GM23248 (cell line): ENCODE data around the gene CRYAB. TPM values are rescaled to one million over a fixed set of nuclear protein-coding genes. Genes with fewer than 3 reads are reported as not detected.

Experiments used
- DNase-seq: peaks from one replicate; pipeline ENCODE4 v3.0.0-alpha.2; 2015
- H2AFZ ChIP-seq: fragments of 200-600 bp; sonication (generic); 2 replicates; pipeline ENCODE4 v1.6.1; 2016; ENCODE audit warnings: antibody characterized with exemption
- H3F3A ChIP-seq: fragments of 200-600 bp; sonication (generic); 2 replicates; pipeline ENCODE4 v1.6.1; 2016; ENCODE audit warnings: mild to moderate bottlenecking, antibody characterized with exemption, mixed run types; ENCODE audit not compliant: insufficient read depth
- H3K27ac ChIP-seq: fragments of 200-600 bp; sonication (generic); 2 replicates; pipeline ENCODE4 v1.5.1; 2016; ENCODE audit warnings: mild to moderate bottlenecking
- H3K27me3 ChIP-seq: fragments of 200-600 bp; sonication (generic); replicated peaks from 2 replicates; pipeline ENCODE4 v1.6.1; 2016; ENCODE audit warnings: mild to moderate bottlenecking; ENCODE audit not compliant: insufficient read depth
- H3K36me3 ChIP-seq: fragments of 200-600 bp; sonication (generic); 2 replicates; pipeline ENCODE4 v1.6.1; 2016; ENCODE audit warnings: low read depth, mild to moderate bottlenecking
- H3K4me1 ChIP-seq: fragments of 200-600 bp; sonication (generic); 2 replicates; pipeline ENCODE4 v1.6.1; 2016; ENCODE audit warnings: mild to moderate bottlenecking; ENCODE audit not compliant: insufficient read depth
- H3K4me2 ChIP-seq: fragments of 200-600 bp; sonication (generic); one replicate; pipeline ENCODE4 v1.6.1; 2016; ENCODE audit warnings: mild to moderate bottlenecking; ENCODE audit not compliant: unreplicated experiment
- H3K4me3 ChIP-seq: fragments of 200-600 bp; sonication (generic); 2 replicates; pipeline ENCODE4 v1.5.1; 2016; ENCODE audit warnings: mild to moderate bottlenecking
- H3K79me2 ChIP-seq: fragments of 200-600 bp; sonication (generic); 2 replicates; pipeline ENCODE4 v1.6.1; 2016; ENCODE audit warnings: mild to moderate bottlenecking; ENCODE audit not compliant: insufficient read depth
- H3K9ac ChIP-seq: fragments of 200-600 bp; sonication (generic); 2 replicates; pipeline ENCODE4 v1.6.1; 2016; ENCODE audit warnings: mild to moderate bottlenecking
- H3K9me2 ChIP-seq: fragments of 200-600 bp; sonication (generic); 2 replicates; pipeline ENCODE4 v1.6.1; 2016; ENCODE audit warnings: mixed run types, mild to moderate bottlenecking, moderate library complexity; ENCODE audit not compliant: insufficient read depth
- H3K9me3 ChIP-seq: fragments of 200-600 bp; sonication (generic); one replicate; pipeline ENCODE4 v1.6.1; 2017; ENCODE audit warnings: low read depth
- H4K20me1 ChIP-seq: fragments of 200-600 bp; sonication (generic); 2 replicates; pipeline ENCODE4 v1.6.0; 2016; ENCODE audit not compliant: insufficient read depth
- EZH2 ChIP-seq: fragments of 200-600 bp; sonication (generic); IDR thresholded peaks from 2 replicates; pipeline ENCODE4 v1.6.1; 2018; ENCODE audit warnings: antibody characterized with exemption, mild to moderate bottlenecking; ENCODE audit not compliant: insufficient read depth, poor library complexity, severe bottlenecking
- EZH2phosphoT487 ChIP-seq: fragments of 200-600 bp; sonication (generic); IDR thresholded peaks from 2 replicates; pipeline ENCODE4 v1.6.1; 2018; ENCODE audit warnings: antibody characterized with exemption, moderate library complexity, mild to moderate bottlenecking, low read depth; ENCODE audit not compliant: insufficient read depth
- WGBS, 2 experiments: methylation state at CpG; one replicate each; pipeline ENCODE4 v1.1.6; 2015 to 2017; ENCODE audit warnings: low lambda C conversion rate in 2 of 2, low coverage in 1 of 2; ENCODE audit errors: missing lambda C conversion rate in 2 of 2; 5-methylcytosine and 5-hydroxymethylcytosine counted together
- in situ Hi-C: fragments of 300-500 bp; cut with MboI; formaldehyde crosslinking; loops from 2 replicates; pipeline ENCODE4 v1.15.0; 2020
- polyA plus RNA-seq: library from polyadenylated mRNA; unstranded; fragments of >200 nt; fragmentation: Nextera tagmentation; extraction: Ambion mirVana; gene quantifications from 2 replicates; pipeline ENCODE4 v1.2.1, GENCODE V29; 2016
- total RNA-seq: library from RNA; depleted of rRNA; stranded (reverse); fragments of >200 nt; shearing (Covaris generic); gene quantifications from 2 replicates; pipeline ENCODE4 v1.2.3, GENCODE V29; 2014; rRNA removed

CRYAB gene
- total RNA-seq = 91.0 and 104 TPM in 2 replicates
- 454 and 455 TPM in 2 replicates for polyA plus RNA-seq

GRCh38 chr11:111911563-111912401 lies at the start of gene CRYAB:
Gene CRYAB (minus strand): TSS chr11:111911770. CDS start chr11:111911724, 46 bp downstream.
- Histone ChIP-seq H3K4me3 (peak within 1 kb of the TSS; percentile 65), H3F3A (peaks cover 43% of the 10 kb centered on the region), H3K9me3 (no peaks in the 10 kb centered on the region), H3K27me3 (no peaks in the 10 kb centered on the region), H3K4me2 (peak within 1 kb of the TSS; percentile 79), H2AFZ (peak within 1 kb of the TSS; percentile 68), H3K27ac (peak within 1 kb of the TSS; percentile 95), H3K4me1 (peaks cover 38% of the 10 kb centered on the region), H3K36me3 (0 out of 2 replicates have a peak, but pooled peaks cover 6% of the 10 kb centered on the region), H3K9me2 (no peaks in the 10 kb centered on the region), H4K20me1 (no peaks in the 10 kb centered on the region), H3K79me2 (peaks cover 31% of the 10 kb centered on the region), H3K9ac (peak within 1 kb of the TSS; percentile 81)
- peak; percentile 98 for DNase-seq
- TF ChIP-seq EZH2phosphoT487 (0 out of 2 replicates have a peak, but pooled peaks have one; percentile 22), EZH2 (no peak)
- 19 to 24% methylated on average over 13 to 17 of the region's 17 CpGs for WGBS, 2 experiments
- in situ Hi-C loops = no loop called here

DNA sequence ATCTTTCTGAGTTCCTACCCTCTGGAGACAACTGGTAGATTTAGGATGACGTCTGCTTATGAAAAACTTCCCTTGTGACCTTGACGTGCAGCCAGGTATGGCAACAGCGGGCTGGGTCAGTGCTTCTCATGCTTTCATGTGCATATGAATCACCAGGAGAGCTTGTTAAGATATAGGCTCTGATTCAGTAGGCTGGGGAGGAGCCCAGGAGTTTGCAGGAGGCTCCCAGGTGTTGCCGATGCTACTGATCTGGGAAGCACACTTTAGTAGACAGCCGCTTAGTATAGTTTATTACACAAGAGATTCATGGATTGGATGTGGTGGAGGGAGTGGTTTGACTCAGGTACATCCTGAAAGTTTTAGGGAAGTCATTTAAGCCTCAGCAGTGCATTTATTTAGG lies 49.3 kb upstream of the CRYAB start:
- in situ Hi-C loops = no loop called here
- peak; percentile 58 for DNase-seq
- 47 to 53% methylated on average over 5 of the region's 5 CpGs for WGBS, 2 experiments
- Histone ChIP-seq H3K9ac (no peak overlapping the region), H2AFZ (no peak overlapping the region), H3K4me1 (no peaks in the 10 kb centered on the region), H4K20me1 (no peaks in the 10 kb centered on the region), H3K27me3 (no peaks in the 10 kb centered on the region), H3F3A (no peaks in the 10 kb centered on the region), H3K79me2 (no peaks in the 10 kb centered on the region), H3K27ac (no peak overlapping the region), H3K9me3 (no peaks in the 10 kb centered on the region), H3K36me3 (no peaks in the 10 kb centered on the region), H3K4me2 (no peak overlapping the region), H3K9me2 (no peaks in the 10 kb centered on the region), H3K4me3 (no peak overlapping the region)
- TF ChIP-seq EZH2phosphoT487 (no peak), EZH2 (no peak)

DNA sequence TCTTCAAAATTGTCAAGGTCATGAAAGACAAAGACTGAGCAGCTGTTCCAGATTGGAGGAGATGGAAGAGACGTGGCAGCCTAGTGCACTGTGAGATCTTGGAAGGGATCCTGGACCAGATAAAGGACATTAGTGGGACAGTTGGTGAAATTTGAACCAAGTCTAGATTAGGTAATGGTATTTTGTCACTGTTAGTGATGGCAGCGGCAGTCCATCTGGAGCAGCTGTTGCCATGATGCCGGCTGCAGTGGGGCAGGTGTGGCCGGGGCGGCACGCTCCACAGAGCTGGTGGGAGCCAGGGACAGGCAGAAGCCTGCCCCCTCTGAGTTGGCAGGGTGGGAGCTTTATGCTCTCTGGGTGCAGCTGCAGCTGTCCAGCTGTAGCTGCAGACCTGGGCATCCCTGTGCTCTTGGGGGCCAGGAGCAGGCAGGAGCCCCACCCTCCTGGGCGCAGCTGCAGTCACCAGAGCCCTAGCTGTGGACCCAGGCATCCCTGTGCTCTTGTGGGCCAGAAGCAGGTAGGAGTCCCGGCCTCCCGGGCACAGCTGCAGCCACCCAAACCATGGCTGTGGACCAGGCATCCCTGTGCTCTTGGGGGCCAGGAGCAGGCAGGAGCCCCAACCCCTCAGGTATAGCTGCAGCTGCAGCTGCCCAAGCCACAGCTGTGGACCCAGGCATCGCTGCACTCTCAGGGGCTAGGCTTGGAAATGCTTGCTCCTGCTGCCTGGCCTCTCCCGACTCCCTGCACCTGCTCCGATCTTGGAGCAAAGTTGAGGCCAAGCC lies 46.3 kb upstream of the CRYAB start:
- Histone ChIP-seq H3K27me3 (no peaks in the 10 kb centered on the region), H4K20me1 (no peaks in the 10 kb centered on the region), H3K27ac (no peak overlapping the region), H3K9me3 (no peaks in the 10 kb centered on the region), H3F3A (no peaks in the 10 kb centered on the region), H3K9me2 (no peaks in the 10 kb centered on the region), H3K4me1 (no peaks in the 10 kb centered on the region), H3K36me3 (no peaks in the 10 kb centered on the region), H3K4me3 (no peak overlapping the region), H3K79me2 (no peaks in the 10 kb centered on the region), H3K9ac (no peak overlapping the region), H3K4me2 (no peak overlapping the region), H2AFZ (no peak overlapping the region)
- in situ Hi-C loops = no loop called here
- DNase-seq = no peak
- TF ChIP-seq EZH2phosphoT487 = no peak
- WGBS, 2 experiments = 92 to 97% methylated on average over 12 of the region's 12 CpGs

GRCh38 chr11:111954154-111954553 lies 42.6 kb upstream of the CRYAB start:
- no peaks in the 10 kb centered on the region for H3K9me2 ChIP-seq
- H3K4me2 ChIP-seq = no peak overlapping the region
- no peaks in the 10 kb centered on the region for H3F3A ChIP-seq
- H4K20me1 ChIP-seq = no peaks in the 10 kb centered on the region
- H3K9me3 ChIP-seq = no peaks in the 10 kb centered on the region
- in situ Hi-C loops = no loop called here
- 99% methylated on average over 4 of the region's 4 CpGs for WGBS, 2 experiments
- no peaks in the 10 kb centered on the region for H3K79me2 ChIP-seq
- H3K4me3 ChIP-seq = no peak overlapping the region
- no peak overlapping the region for H2AFZ ChIP-seq
- no peak overlapping the region for H3K27ac ChIP-seq
- no peak for TF ChIP-seq EZH2phosphoT487
- no peak for TF ChIP-seq EZH2
- H3K9ac ChIP-seq = no peak overlapping the region
- H3K27me3 ChIP-seq = no peaks in the 10 kb centered on the region
- DNase-seq = no peak
- H3K4me1 ChIP-seq = no peaks in the 10 kb centered on the region
- no peaks in the 10 kb centered on the region for H3K36me3 ChIP-seq
